ENCODE data around the gene UBC.
"Not testable (repeated sequence)": the region's sequence is repeated elsewhere in the genome, so short reads cannot be mapped to it uniquely, and the experiment has no call there.

Gene UBC

GRCh38 chr12:124913474-124914391 lies 717 bp downstream of the UBC start:
- DNase-seq = no peak

- not testable (repeated sequence) for DNase-seq
Measured at GRCh38 chr12:124912529-124913287, 1.7 kb downstream of the UBC start.

GRCh38 chr12:124911521-124911920 lies 2.9 kb downstream of the UBC start:
- not testable (repeated sequence) for DNase-seq

- no peak for DNase-seq
Measured at GRCh38 chr12:124910561-124911478, 3.6 kb downstream of the UBC start.

- DNase-seq = no peak
Measured at GRCh38 chr12:124909831-124910560, 4.5 kb downstream of the UBC start.

GRCh38 chr12:124906606-124907261 lies 7.7 kb downstream of the UBC start:
- no peak for DNase-seq

GRCh38 chr12:124904306-124905098 lies 9.9 kb downstream of the UBC start:
- DNase-seq = no peak

- DNase-seq = no peak
Measured at GRCh38 chr12:124902916-124903315, 11.5 kb downstream of the UBC start.

- no peak for DNase-seq
Measured at GRCh38 chr12:124901003-124901402, 13.4 kb downstream of the UBC start.

- not testable (repeated sequence) for DNase-seq
Measured at GRCh38 chr12:124900345-124900795, 14.1 kb downstream of the UBC start.

GRCh38 chr12:124898923-124899294 lies 15.5 kb downstream of the UBC start:
- DNase-seq = no peak

- DNase-seq = peak; percentile 6 to 56 (median 18)
Measured at GRCh38 chr12:124898200-124898922, 16.1 kb downstream of the UBC start.

- no peak for DNase-seq
Measured at GRCh38 chr12:124896461-124896860, 18.0 kb downstream of the UBC start.

- DNase-seq = no peak
Measured at GRCh38 chr12:124893792-124894516, 20.5 kb downstream of the UBC start.

- DNase-seq = no peak
Measured at GRCh38 chr12:124888260-124888659, 26.2 kb downstream of the UBC start.

- DNase-seq = not testable (repeated sequence)
Measured at GRCh38 chr12:124887766-124888165, 26.7 kb downstream of the UBC start.

- DNase-seq = peak in 1 of 4 experiments; percentile 3
Measured at GRCh38 chr12:124884587-124885438, 29.6 kb downstream of the UBC start.
